ENCODE measurements around the gene RAPGEF3. TPM values are rescaled to one million over a fixed set of nuclear protein-coding genes. Genes with fewer than 3 reads are reported as not detected.
A peak's percentile ranks its signal among the peaks of the same experiment; 100 is the strongest.

RAPGEF3 gene
- total and polyA plus RNA-seq, 4 donors: 8.3 to 40.4 (median 18.9) TPM

DNA sequence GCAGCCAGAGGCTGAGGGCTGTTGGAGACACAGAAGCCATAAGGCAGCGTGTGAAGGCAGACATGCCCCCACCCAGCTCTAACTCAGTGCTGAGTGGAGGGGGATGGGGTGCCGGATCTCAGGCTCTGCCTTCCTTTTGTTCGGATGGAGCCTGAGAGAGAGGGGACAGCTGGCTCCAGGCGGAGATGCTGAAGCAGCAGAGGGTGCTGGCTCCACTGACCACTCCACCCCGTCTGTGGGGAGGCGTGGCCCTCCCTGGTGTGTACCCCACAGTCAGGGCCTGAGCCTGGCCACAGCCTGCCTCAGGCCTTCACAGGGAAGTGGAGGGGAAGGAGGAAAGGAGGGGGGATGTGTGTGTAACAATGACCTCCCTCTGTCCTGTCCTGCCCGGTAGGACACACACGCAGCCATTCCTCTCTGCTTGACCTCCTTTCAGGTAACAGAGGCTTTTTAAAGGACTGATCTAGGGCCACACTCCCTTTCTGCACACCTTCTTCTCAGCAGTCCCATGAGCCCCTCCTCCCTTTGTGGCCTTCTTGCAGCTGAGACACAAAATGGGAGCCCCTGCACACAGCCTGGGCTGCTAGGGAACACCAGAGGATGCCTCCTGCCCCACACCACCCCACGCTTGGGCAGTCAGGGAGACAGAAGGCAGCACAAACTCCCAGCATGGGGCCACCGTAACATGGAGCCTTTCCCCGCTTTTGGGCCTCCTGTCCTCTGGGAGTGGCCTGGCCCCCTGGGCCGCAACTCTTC, 23.8 kb downstream of the RAPGEF3 start:
- no peak overlapping the region for H3K9ac ChIP-seq (ENCODE audit: insufficient read depth in 1 of 2, low read length in 2 of 2)
- H3K4me1 ChIP-seq (ENCODE audit: control insufficient read depth in 5 of 5, insufficient read depth in 5 of 5, low read length in 5 of 5): peaks cover 9 to 42% (median 31%) of the 10 kb centered on the region in 5 donors
- no peak overlapping the region for H3K4me3 ChIP-seq
- peak overlapping the region in 1 of 2 donors; percentile 33 for H3K27ac ChIP-seq (ENCODE audit: low read depth in 1 of 2, low read length in 1 of 2)
- no peaks in the 10 kb centered on the region for H3K27me3 ChIP-seq (ENCODE audit: control insufficient read depth in 3 of 3, insufficient read depth in 3 of 3, low read length in 2 of 3)
- H3K36me3 ChIP-seq (ENCODE audit: control insufficient read depth in 4 of 4, insufficient read depth in 4 of 4, low read length in 4 of 4): no peaks in the 10 kb centered on the region
- WGBS, 2 donors: 73 to 81% methylated on average over 12 of the region's 12 CpGs
- H3K9me3 ChIP-seq (ENCODE audit: control insufficient read depth in 4 of 4, insufficient read depth in 3 of 4, low read length in 3 of 4): no peaks in the 10 kb centered on the region
- TF ChIP-seq, protein P1, sequence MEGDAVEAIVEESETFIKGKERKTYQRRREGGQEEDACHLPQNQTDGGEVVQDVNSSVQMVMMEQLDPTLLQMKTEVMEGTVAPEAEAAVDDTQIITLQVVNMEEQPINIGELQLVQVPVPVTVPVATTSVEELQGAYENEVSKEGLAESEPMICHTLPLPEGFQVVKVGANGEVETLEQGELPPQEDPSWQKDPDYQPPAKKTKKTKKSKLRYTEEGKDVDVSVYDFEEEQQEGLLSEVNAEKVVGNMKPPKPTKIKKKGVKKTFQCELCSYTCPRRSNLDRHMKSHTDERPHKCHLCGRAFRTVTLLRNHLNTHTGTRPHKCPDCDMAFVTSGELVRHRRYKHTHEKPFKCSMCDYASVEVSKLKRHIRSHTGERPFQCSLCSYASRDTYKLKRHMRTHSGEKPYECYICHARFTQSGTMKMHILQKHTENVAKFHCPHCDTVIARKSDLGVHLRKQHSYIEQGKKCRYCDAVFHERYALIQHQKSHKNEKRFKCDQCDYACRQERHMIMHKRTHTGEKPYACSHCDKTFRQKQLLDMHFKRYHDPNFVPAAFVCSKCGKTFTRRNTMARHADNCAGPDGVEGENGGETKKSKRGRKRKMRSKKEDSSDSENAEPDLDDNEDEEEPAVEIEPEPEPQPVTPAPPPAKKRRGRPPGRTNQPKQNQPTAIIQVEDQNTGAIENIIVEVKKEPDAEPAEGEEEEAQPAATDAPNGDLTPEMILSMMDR (IDR thresholded peaks at IDR 0.05; ENCODE audit: control extremely low read depth, extremely low read depth): no peak
- DNase-seq (peak; percentile 79 to 87 (median 83)), ATAC-seq (ENCODE audit: insufficient read depth, low FRiP score) (no peak)

DNA sequence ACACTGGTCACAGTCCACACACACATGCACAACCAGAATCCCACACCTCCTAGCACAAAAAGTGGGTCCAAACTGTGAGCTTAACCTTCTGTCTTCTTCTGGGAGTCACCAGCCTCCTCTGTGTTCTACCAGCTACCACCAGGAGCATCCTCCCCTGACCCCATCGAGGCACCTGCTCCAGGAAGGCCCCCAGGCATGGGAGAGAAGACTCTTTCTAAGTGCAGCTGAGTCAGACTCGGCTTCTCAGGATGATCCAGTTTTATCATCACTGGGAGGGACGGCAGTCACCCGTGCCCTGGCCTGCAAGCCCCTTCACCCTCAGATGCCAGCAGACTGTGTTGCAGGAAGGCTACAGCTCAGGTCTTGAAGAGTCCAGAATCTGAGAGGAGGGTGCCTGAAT, 25.5 kb downstream of the RAPGEF3 start:
- ATAC-seq (ENCODE audit: insufficient read depth, low FRiP score): no peak
- no peak overlapping the region for H3K27ac ChIP-seq (ENCODE audit: low read depth in 1 of 2, low read length in 1 of 2)
- TF ChIP-seq, protein P1 (IDR thresholded peaks at IDR 0.05; ENCODE audit: control extremely low read depth, extremely low read depth): no peak
- H3K36me3 ChIP-seq (ENCODE audit: control insufficient read depth in 4 of 4, insufficient read depth in 4 of 4, low read length in 4 of 4): no peaks in the 10 kb centered on the region
- H3K4me1 ChIP-seq (ENCODE audit: control insufficient read depth in 5 of 5, insufficient read depth in 5 of 5, low read length in 5 of 5): peaks cover 9 to 48% (median 28%) of the 10 kb centered on the region in 5 donors
- H3K4me3 ChIP-seq: no peak overlapping the region
- H3K27me3 ChIP-seq (ENCODE audit: control insufficient read depth in 3 of 3, insufficient read depth in 3 of 3, low read length in 2 of 3): no peaks in the 10 kb centered on the region
- DNase-seq: no peak
- H3K9me3 ChIP-seq (ENCODE audit: control insufficient read depth in 4 of 4, insufficient read depth in 3 of 4, low read length in 3 of 4): no peaks in the 10 kb centered on the region
- no peak overlapping the region for H3K9ac ChIP-seq (ENCODE audit: insufficient read depth in 1 of 2, low read length in 2 of 2)
- WGBS, 2 donors: 89 to 94% methylated on average over 4 of the region's 4 CpGs

DNA sequence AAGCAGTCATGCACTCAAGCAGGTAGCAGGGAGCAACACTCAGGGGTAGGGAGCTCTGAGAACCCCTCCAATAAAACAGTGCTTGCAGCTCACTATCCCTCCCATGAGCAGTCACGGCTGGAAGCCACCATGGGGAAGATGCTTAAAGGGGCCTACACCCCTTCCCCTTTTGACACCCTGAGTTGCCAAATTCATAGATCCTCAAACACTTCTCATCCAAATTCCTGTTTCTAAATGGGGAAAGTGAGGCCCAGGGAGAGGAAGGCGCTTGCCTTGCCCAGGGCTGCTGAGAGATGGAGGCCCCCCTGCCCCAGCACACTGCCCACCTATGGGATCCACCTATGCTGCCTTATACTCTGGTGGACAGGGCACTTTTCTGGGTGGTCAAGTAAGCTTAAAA, 26.2 kb downstream of the RAPGEF3 start:
- Histone ChIP-seq H3K27ac (ENCODE audit: low read depth in 1 of 2, low read length in 1 of 2) (no peak overlapping the region), H3K4me3 (no peak overlapping the region), H3K27me3 (ENCODE audit: control insufficient read depth in 3 of 3, insufficient read depth in 3 of 3, low read length in 2 of 3) (no peaks in the 10 kb centered on the region), H3K9me3 (ENCODE audit: control insufficient read depth in 4 of 4, insufficient read depth in 3 of 4, low read length in 3 of 4) (no peaks in the 10 kb centered on the region), H3K36me3 (ENCODE audit: control insufficient read depth in 4 of 4, insufficient read depth in 4 of 4, low read length in 4 of 4) (no peaks in the 10 kb centered on the region), H3K9ac (ENCODE audit: insufficient read depth in 1 of 2, low read length in 2 of 2) (no peak overlapping the region), H3K4me1 (ENCODE audit: control insufficient read depth in 5 of 5, insufficient read depth in 5 of 5, low read length in 5 of 5) (peaks cover 9 to 46% (median 28%) of the 10 kb centered on the region in 5 donors)
- 46 to 67% methylated on average over 2 of the region's 2 CpGs for WGBS, 2 donors
- ATAC-seq (ENCODE audit: insufficient read depth, low FRiP score): no peak
- DNase-seq: no peak
- TF ChIP-seq, protein P1 (IDR thresholded peaks at IDR 0.05; ENCODE audit: control extremely low read depth, extremely low read depth): no peak

Measured in lung (tissue), 12 donors.